HepG2 (cell line): ENCODE data around the gene GPN2. TPM values are rescaled to one million over a fixed set of nuclear protein-coding genes. Genes with fewer than 3 reads are reported as not detected.

Experiments
- ATAC-seq: fragments of 200-7000 bp; cut with Tn5 transposase; 3 replicates; pipeline ENCODE4 v1.9.1; 2020; ENCODE audit warnings: mild to moderate bottlenecking, moderate library complexity
- BruUV-seq: library from RNA; stranded (reverse); fragments of 400-500 nt; replicated peaks from 2 replicates; lab custom pipeline; 2021; lab: Mats Ljungman, UMichigan
- CTCF ChIA-PET: fragments of 300-600 bp; formaldehyde crosslinking; extraction: SDS; loops from one replicate; lab custom pipeline; 2021; ENCODE audit warnings: low total read pairs, inconsistent platforms, low intra/inter-chr PET ratio; lab: Yijun Ruan, JAX
- POLR2A ChIA-PET: fragments of 350-600 bp; sonication (Branson Sonifier 250); formaldehyde crosslinking; loops from one replicate; lab custom pipeline; 2020; ENCODE audit warnings: antibody characterized with exemption, inconsistent platforms; lab: Yijun Ruan, JAX
- DNase-seq: peaks from one replicate; pipeline ENCODE4 v3.0.0-alpha.2; 2015; ENCODE audit warnings: low spot score
- FAIRE-seq: peaks from 3 replicates; lab custom pipeline; 2011; peaks lifted over from hg19 to GRCh38; lab: Jason Lieb, UNC
- H2AFZ ChIP-seq: one replicate; pipeline ENCODE4 v1.6.1; 2011; ENCODE audit warnings: low read length, inconsistent platforms
- H3K27ac ChIP-seq: fragments of 300-600 bp; 3 replicates; pipeline ENCODE4 v1.8.0; 2011; ENCODE audit warnings: mixed run types, mild to moderate bottlenecking, mixed read lengths, low read length, inconsistent platforms; ENCODE audit not compliant: insufficient read depth; ENCODE audit errors: extremely low read length
- H3K27me3 ChIP-seq, 2 experiments: fragments of 200-600 bp in 1 of 2; 2 replicates in 1 of 2; 3 replicates in 1 of 2; pipeline versions ENCODE4 v1.6.0 to v1.8.0; 2011; ENCODE audit warnings: low read length in 2 of 2, mild to moderate bottlenecking in 2 of 2, moderate library complexity in 2 of 2, inconsistent platforms in 1 of 2; ENCODE audit not compliant: insufficient read depth in 2 of 2, control insufficient read depth in 1 of 2
- H3K36me3 ChIP-seq, 2 experiments: fragments of 200-600 bp in 1 of 2; replicated peaks in 1 of 2; 2 replicates in 1 of 2; 3 replicates in 1 of 2; pipeline versions ENCODE4 v1.5.1 to v1.8.0; 2011; ENCODE audit warnings: low read length in 2 of 2, inconsistent platforms in 1 of 2; ENCODE audit not compliant: insufficient read depth in 2 of 2, control insufficient read depth in 1 of 2
- H3K4me1 ChIP-seq: 2 replicates; pipeline ENCODE4 v1.5.1; 2012; ENCODE audit warnings: low read length, inconsistent platforms; ENCODE audit not compliant: insufficient read depth
- H3K4me2 ChIP-seq: 2 replicates; pipeline ENCODE4 v1.6.0; 2011; ENCODE audit warnings: low read depth, low read length, inconsistent platforms
- H3K4me3 ChIP-seq, 3 experiments: fragments of 200-600 bp in 1 of 3; sonication (generic), shearing (Covaris generic) in 1 of 3; replicated peaks in 1 of 3; 2 replicates each; pipeline ENCODE4 v1.5.1; 2011 to 2016; ENCODE audit warnings: low read length in 3 of 3, inconsistent platforms in 2 of 3, low read depth in 2 of 3, mild to moderate bottlenecking in 2 of 3, control low read depth in 1 of 3, mixed read lengths in 1 of 3; ENCODE audit not compliant: insufficient read depth in 1 of 3
- H3K79me2 ChIP-seq: one replicate; pipeline ENCODE4 v1.6.1; 2011; ENCODE audit warnings: low read length, inconsistent platforms; ENCODE audit not compliant: insufficient read depth
- H3K9ac ChIP-seq: 2 replicates; pipeline ENCODE4 v1.6.0; 2011; ENCODE audit warnings: mild to moderate bottlenecking, low read depth, low read length, inconsistent platforms; ENCODE audit not compliant: insufficient read depth
- H3K9me3 ChIP-seq: 2 replicates; pipeline ENCODE4 v1.5.1; 2012; ENCODE audit warnings: mild to moderate bottlenecking, low read length
- H4K20me1 ChIP-seq: 2 replicates; pipeline ENCODE4 v1.6.0; 2011; ENCODE audit warnings: inconsistent platforms, mild to moderate bottlenecking, low read length, moderate library complexity; ENCODE audit not compliant: insufficient read depth
- CBX1 ChIP-seq: IDR thresholded peaks from one replicate; pipeline ENCODE4 v1.6.1; 2016; ENCODE audit warnings: antibody characterized with exemption, low read depth
- CEBPB ChIP-seq: IDR thresholded peaks from 2 replicates; pipeline ENCODE4 v1.6.1; 2011; ENCODE audit warnings: low read depth, low read length, improper control_type of control experiment, borderline replicate concordance
- MED8 ChIP-seq: sonication (generic); formaldehyde crosslinking; IDR thresholded peaks from 2 replicates; pipeline ENCODE4 v1.8.1; 2023; ENCODE audit warnings: mild to moderate bottlenecking, missing genetic modification reagents; ENCODE audit not compliant: insufficient replicate concordance
- MTF1 ChIP-seq: sonication (generic); formaldehyde crosslinking; IDR thresholded peaks from 2 replicates; pipeline ENCODE4 v1.5.0; 2020; ENCODE audit warnings: missing genetic modification reagents
- NFE2L1 ChIP-seq: sonication (generic); formaldehyde crosslinking; IDR thresholded peaks from 2 replicates; pipeline ENCODE4 v1.4.0; 2020; ENCODE audit warnings: missing genetic modification reagents, mild to moderate bottlenecking, borderline replicate concordance
- SNAPC2 ChIP-seq: sonication (generic); formaldehyde crosslinking; IDR thresholded peaks from 2 replicates; pipeline ENCODE4 v1.8.1; 2022; ENCODE audit warnings: mild to moderate bottlenecking, missing genetic modification reagents
- SOX13 ChIP-seq, 3 experiments: fragments of 450-650 bp in 1 of 3; sonication (generic) in 1 of 3; formaldehyde crosslinking in 1 of 3; IDR thresholded peaks in 2 of 3; conservative IDR thresholded peaks in 1 of 3; 2 replicates each; pipeline versions ENCODE4 v1.5.0 to v1.6.1; 2016 to 2020; ENCODE audit warnings: antibody characterized with exemption in 1 of 3, mild to moderate bottlenecking in 1 of 3, missing compliant biosample characterization in 1 of 3, missing genetic modification reagents in 1 of 3, moderate library complexity in 1 of 3
- YEATS2 ChIP-seq: sonication (generic); formaldehyde crosslinking; IDR thresholded peaks from 2 replicates; pipeline ENCODE4 v1.4.0; 2020; ENCODE audit warnings: missing genetic modification reagents, borderline replicate concordance
- ZNF7 ChIP-seq: IDR thresholded peaks from 2 replicates; pipeline ENCODE4 v1.6.1; 2016; ENCODE audit warnings: missing biosample characterization, missing genetic modification reagents
- WGBS: methylation state at CpG from one replicate; pipeline ENCODE4 v1.1.6; 2017; ENCODE audit warnings: low lambda C conversion rate; 5-methylcytosine and 5-hydroxymethylcytosine counted together
- in situ Hi-C: cut with HindIII; loops from 2 replicates; pipeline ENCODE4 v1.10.0; 2017; ENCODE audit warnings: low pct_unique_long_range_greater_than_20kb; ENCODE audit not compliant: extremely low pct_ligation_motif_present
- intact Hi-C: fragments of 100-400 bp; cut with micrococcal nuclease; formaldehyde crosslinking; loops from one replicate; pipeline ENCODE4 v1.10.0; 2022; ENCODE audit not compliant: unreplicated experiment
- polyA plus RNA-seq, 8 experiments: library from polyadenylated mRNA; depleted of rRNA in 3 of 8; stranded (reverse) in 7 of 8; unstranded in 1 of 8; fragments of >200 nt; fragmentation: Illumina TruSeq in 4 of 8; extraction: Trizol in 4 of 8; gene quantifications; 2 replicates each; pipeline versions ENCODE4 v1.2.1 to v1.2.3, GENCODE V29; 2011 to 2016; ENCODE audit warnings: low read depth in 4 of 8, missing spikeins in 1 of 8, mixed read lengths in 1 of 8; ENCODE audit not compliant: insufficient read depth in 1 of 8
- total RNA-seq, 5 experiments: library from RNA; depleted of rRNA; stranded (reverse); fragments of >200 nt; fragmentation: Illumina TruSeq; extraction: Trizol; gene quantifications; 2 replicates each; pipeline ENCODE4 v1.2.3, GENCODE V29; 2016; ENCODE audit warnings: low read depth in 1 of 5
- TF ChIP-seq, protein P1 (sequence below): sonication (generic); formaldehyde crosslinking; conservative IDR thresholded peaks from 2 replicates; pipeline ENCODE4 v1.4.0; 2020; ENCODE audit warnings: missing genetic modification reagents
- TF ChIP-seq, protein P2 (sequence below): sonication (generic); formaldehyde crosslinking; IDR thresholded peaks from 2 replicates; pipeline ENCODE4 v1.8.1; 2023; ENCODE audit warnings: mild to moderate bottlenecking, moderate library complexity, missing genetic modification reagents
- TF ChIP-seq, protein P3 (sequence below): sonication (generic); formaldehyde crosslinking; IDR thresholded peaks from 2 replicates; pipeline ENCODE4 v1.5.1; 2020; ENCODE audit warnings: missing genetic modification reagents, mild to moderate bottlenecking, borderline replicate concordance
- TF ChIP-seq, protein P4 (sequence below): conservative IDR thresholded peaks from 2 replicates; pipeline ENCODE4 v1.6.1; 2018; ENCODE audit warnings: missing genetic modification reagents
- TF ChIP-seq, protein P5 (sequence below): IDR thresholded peaks from 2 replicates; pipeline ENCODE4 v1.6.1; 2012; ENCODE audit warnings: low read depth, low read length, improper control_type of control experiment

The GPN2 gene
- total and polyA plus RNA-seq, 2 of the 13 experiments (the other 11 are each of a cell fraction or from before 2014, with no cell fraction given), result 19.3 to 38.9 TPM

DNA sequence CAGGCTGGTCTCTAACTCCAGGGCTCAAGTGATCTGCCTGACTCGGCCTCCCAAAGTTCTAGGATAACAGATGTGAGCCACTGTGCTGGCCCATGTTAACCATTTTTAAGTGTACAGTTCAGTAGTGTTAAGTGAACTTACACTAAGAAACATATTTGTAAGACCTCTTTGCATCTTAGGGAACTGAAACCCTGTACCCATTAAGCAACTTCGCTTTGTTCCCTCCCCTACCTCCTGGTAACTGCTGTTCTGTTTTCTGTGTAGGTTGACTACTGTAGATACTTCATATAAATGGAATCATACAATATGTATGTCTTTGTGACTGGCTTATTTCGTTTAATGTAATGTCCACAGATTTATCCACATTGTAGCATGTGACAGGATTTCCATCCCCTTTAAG lies 42.4 kb upstream of the GPN2 start:
- WGBS, result 92% methylated on average over 3 of the region's 3 CpGs
- H3K9ac ChIP-seq, result no peak overlapping the region
- no peak overlapping the region for H3K4me3 ChIP-seq
- ATAC-seq (no peak), DNase-seq (no peak), FAIRE-seq (no peak)
- intact Hi-C loops (no loop called here), in situ Hi-C loops (no loop called here)
- H3K4me1 ChIP-seq, result peaks cover 14% of the 10 kb centered on the region
- no peak overlapping the region for H3K27ac ChIP-seq
- ChIA-PET POLR2A (interaction anchor here (4.0 kb wide), 1 partner anchor 19 kb away, joined by 17 read pairs; the partner anchor contains the start of gene NR0B2), CTCF (no interaction called here)
- H3K79me2 ChIP-seq, result peaks cover 37% of the 10 kb centered on the region
- H3K4me2 ChIP-seq, result no peak overlapping the region
- no peaks in the 10 kb centered on the region for H3K27me3 ChIP-seq
- no peak overlapping the region for H2AFZ ChIP-seq
- BruUV-seq, result no TSS peak
- 0 out of 2 replicates have a peak, but pooled peaks cover 3% of the 10 kb centered on the region for H4K20me1 ChIP-seq
- no peaks in the 10 kb centered on the region for H3K9me3 ChIP-seq
- peaks cover 15 to 56% of the 10 kb centered on the region in 2 experiments; a peak in 4 of 5 replicates for H3K36me3 ChIP-seq
- TF ChIP-seq, protein P1, sequence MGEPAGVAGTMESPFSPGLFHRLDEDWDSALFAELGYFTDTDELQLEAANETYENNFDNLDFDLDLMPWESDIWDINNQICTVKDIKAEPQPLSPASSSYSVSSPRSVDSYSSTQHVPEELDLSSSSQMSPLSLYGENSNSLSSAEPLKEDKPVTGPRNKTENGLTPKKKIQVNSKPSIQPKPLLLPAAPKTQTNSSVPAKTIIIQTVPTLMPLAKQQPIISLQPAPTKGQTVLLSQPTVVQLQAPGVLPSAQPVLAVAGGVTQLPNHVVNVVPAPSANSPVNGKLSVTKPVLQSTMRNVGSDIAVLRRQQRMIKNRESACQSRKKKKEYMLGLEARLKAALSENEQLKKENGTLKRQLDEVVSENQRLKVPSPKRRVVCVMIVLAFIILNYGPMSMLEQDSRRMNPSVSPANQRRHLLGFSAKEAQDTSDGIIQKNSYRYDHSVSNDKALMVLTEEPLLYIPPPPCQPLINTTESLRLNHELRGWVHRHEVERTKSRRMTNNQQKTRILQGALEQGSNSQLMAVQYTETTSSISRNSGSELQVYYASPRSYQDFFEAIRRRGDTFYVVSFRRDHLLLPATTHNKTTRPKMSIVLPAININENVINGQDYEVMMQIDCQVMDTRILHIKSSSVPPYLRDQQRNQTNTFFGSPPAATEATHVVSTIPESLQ, result no peak
- TF ChIP-seq, protein P2, sequence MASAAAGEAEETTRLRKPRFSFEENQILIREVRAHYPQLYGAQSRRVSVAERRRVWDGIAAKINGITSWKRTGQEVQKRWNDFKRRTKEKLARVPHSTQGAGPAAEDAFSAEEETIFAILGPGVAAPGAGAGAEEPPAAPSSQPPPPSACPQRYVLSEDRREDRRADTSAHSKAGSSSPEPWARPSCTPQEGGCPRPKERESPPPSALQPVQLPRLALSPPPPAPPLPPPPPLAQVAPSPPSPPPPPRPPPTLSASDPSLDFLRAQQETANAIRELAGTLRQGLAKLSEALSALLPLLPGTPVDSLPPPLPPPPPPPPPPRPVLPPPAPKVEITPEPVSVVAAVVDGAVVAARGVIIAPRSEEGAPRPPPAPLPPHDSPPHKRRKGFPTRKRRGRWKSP (CRISPR knock-in tag), result no peak
- TF ChIP-seq ZNF7 (CRISPR knock-in tag) (no peak), SOX13 (IDR thresholded peaks at IDR 0.05) (no peak), SOX13 (CRISPR knock-in tag; conservative IDR thresholded peaks at IDR 0.05 in 1 of 2, IDR thresholded peaks at IDR 0.05 in 1 of 2) (no peak), NFE2L1 (no peak), YEATS2 (CRISPR knock-in tag) (no peak), MED8 (CRISPR knock-in tag) (no peak), MTF1 (CRISPR knock-in tag) (no peak), CBX1 (no peak), SNAPC2 (no peak), CEBPB (no peak)
- TF ChIP-seq, protein P3, sequence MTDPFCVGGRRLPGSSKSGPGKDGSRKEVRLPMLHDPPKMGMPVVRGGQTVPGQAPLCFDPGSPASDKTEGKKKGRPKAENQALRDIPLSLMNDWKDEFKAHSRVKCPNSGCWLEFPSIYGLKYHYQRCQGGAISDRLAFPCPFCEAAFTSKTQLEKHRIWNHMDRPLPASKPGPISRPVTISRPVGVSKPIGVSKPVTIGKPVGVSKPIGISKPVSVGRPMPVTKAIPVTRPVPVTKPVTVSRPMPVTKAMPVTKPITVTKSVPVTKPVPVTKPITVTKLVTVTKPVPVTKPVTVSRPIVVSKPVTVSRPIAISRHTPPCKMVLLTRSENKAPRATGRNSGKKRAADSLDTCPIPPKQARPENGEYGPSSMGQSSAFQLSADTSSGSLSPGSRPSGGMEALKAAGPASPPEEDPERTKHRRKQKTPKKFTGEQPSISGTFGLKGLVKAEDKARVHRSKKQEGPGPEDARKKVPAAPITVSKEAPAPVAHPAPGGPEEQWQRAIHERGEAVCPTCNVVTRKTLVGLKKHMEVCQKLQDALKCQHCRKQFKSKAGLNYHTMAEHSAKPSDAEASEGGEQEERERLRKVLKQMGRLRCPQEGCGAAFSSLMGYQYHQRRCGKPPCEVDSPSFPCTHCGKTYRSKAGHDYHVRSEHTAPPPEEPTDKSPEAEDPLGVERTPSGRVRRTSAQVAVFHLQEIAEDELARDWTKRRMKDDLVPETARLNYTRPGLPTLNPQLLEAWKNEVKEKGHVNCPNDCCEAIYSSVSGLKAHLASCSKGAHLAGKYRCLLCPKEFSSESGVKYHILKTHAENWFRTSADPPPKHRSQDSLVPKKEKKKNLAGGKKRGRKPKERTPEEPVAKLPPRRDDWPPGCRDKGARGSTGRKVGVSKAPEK (CRISPR knock-in tag), result no peak
- TF ChIP-seq, protein P4, sequence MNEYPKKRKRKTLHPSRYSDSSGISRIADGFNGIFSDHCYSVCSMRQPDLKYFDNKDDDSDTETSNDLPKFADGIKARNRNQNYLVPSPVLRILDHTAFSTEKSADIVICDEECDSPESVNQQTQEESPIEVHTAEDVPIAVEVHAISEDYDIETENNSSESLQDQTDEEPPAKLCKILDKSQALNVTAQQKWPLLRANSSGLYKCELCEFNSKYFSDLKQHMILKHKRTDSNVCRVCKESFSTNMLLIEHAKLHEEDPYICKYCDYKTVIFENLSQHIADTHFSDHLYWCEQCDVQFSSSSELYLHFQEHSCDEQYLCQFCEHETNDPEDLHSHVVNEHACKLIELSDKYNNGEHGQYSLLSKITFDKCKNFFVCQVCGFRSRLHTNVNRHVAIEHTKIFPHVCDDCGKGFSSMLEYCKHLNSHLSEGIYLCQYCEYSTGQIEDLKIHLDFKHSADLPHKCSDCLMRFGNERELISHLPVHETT (CRISPR knock-in tag), result no peak
- TF ChIP-seq, protein P5, sequence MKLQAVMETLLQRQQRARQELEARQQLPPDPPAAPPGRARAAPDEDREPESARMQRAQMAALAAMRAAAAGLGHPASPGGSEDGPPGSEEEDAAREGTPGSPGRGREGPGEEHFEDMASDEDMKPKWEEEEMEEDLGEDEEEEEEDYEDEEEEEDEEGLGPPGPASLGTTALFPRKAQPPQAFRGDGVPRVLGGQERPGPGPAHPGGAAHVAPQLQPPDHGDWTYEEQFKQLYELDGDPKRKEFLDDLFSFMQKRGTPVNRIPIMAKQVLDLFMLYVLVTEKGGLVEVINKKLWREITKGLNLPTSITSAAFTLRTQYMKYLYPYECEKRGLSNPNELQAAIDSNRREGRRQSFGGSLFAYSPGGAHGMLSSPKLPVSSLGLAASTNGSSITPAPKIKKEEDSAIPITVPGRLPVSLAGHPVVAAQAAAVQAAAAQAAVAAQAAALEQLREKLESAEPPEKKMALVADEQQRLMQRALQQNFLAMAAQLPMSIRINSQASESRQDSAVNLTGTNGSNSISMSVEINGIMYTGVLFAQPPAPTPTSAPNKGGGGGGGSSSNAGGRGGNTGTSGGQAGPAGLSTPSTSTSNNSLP, result no peak
